B cell (primary cell): ENCODE measurements around the gene CAPS2.

Experiments
- EZH2 ChIP-seq: IDR thresholded peaks from 2 replicates; pipeline ENCODE4 v1.6.1; 2012; ENCODE audit warnings: borderline replicate concordance, low read depth, mild to moderate bottlenecking, moderate library complexity, low read length; ENCODE audit not compliant: insufficient read depth, poor library complexity, severe bottlenecking
- TF ChIP-seq, protein P1 (sequence below): fragments of 200-600 bp; IDR thresholded peaks from one replicate; pipeline ENCODE4 v1.8.0; 2022; ENCODE audit warnings: antibody characterized with exemption, mild to moderate bottlenecking

- TF ChIP-seq, protein P1, sequence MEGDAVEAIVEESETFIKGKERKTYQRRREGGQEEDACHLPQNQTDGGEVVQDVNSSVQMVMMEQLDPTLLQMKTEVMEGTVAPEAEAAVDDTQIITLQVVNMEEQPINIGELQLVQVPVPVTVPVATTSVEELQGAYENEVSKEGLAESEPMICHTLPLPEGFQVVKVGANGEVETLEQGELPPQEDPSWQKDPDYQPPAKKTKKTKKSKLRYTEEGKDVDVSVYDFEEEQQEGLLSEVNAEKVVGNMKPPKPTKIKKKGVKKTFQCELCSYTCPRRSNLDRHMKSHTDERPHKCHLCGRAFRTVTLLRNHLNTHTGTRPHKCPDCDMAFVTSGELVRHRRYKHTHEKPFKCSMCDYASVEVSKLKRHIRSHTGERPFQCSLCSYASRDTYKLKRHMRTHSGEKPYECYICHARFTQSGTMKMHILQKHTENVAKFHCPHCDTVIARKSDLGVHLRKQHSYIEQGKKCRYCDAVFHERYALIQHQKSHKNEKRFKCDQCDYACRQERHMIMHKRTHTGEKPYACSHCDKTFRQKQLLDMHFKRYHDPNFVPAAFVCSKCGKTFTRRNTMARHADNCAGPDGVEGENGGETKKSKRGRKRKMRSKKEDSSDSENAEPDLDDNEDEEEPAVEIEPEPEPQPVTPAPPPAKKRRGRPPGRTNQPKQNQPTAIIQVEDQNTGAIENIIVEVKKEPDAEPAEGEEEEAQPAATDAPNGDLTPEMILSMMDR = no peak
- no peak for TF ChIP-seq EZH2
These were observed 6.5 kb downstream of the CAPS2 start for GRCh38 chr12:75323663-75324062.
